ENCODE measurements around the gene TSR3.

TSR3 gene

DNA sequence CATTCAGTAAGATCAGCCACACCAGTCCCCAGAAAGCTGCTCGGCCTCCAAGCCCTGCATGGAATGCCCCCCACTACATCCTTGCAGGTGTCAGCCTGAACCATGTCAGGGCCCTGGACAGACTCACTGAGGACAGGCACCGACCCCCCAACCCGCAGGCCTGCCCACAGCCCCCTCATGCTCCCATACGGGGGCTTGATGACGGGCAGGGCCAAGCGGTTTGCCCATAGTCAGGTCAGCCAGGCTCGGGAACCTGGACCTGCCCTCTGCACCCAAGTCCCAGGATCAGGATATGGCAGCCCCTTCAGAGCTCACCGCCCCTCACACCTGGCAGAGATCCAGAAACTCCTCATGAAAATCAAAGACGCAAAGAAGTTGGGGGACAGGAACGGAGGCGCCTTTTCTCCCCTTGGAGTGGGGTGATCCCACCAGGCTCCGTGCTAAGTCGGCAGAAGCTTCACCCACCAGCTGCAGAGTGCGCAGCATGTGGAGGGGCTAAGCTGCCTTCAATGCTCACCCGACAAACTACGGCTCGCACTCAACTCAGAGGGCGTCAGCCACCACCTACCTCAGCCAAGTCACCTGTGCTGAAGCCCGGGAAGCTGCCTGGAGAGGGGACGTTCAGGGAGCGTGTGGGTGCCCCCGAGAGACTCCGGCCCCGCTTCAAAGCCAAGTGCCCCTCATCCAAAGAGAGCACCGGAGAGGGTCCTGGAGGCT, 26.6 kb upstream of the TSR3 start:
- DNase-seq (ENCODE audit: low read depth) = no peak
- peak overlapping the region; percentile 20 for H3K4me3 ChIP-seq (ENCODE audit: control insufficient read depth, low read depth, low read length)
- TF ChIP-seq, protein P1, sequence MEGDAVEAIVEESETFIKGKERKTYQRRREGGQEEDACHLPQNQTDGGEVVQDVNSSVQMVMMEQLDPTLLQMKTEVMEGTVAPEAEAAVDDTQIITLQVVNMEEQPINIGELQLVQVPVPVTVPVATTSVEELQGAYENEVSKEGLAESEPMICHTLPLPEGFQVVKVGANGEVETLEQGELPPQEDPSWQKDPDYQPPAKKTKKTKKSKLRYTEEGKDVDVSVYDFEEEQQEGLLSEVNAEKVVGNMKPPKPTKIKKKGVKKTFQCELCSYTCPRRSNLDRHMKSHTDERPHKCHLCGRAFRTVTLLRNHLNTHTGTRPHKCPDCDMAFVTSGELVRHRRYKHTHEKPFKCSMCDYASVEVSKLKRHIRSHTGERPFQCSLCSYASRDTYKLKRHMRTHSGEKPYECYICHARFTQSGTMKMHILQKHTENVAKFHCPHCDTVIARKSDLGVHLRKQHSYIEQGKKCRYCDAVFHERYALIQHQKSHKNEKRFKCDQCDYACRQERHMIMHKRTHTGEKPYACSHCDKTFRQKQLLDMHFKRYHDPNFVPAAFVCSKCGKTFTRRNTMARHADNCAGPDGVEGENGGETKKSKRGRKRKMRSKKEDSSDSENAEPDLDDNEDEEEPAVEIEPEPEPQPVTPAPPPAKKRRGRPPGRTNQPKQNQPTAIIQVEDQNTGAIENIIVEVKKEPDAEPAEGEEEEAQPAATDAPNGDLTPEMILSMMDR (conservative IDR thresholded peaks at IDR 0.05; ENCODE audit: control insufficient read depth, insufficient read depth, low read depth, low read length) = no peak

DNA sequence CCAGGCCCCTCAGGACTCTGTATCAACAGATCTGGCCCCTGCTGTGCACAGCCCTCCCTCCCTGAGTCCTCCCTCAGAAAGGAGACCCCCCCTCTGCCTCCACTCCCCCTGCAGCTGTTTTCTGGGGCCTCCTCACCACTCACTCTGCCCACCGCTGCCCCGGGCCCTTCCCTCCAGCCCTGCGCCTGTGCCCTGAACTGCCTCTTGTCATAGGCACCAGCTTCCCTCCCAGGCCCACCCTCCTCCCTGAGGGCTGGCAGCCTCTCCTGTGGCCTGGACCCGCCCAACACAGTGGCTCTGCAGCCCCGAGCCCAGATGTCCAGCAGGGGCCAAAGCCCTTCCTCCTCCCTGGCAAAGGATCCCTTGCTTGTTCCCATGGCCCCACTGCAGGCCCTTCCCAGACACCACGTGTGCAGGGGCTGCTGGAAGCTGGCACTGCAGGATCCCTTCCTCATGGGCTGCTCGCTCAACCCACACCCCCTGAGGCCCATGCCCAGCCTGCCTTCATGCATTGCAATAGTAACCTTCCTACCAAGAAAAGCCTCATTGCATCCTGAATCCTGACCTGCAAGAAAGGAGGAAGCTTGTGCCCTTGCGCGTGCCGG, 25.8 kb upstream of the TSR3 start:
- TF ChIP-seq, protein P1 (conservative IDR thresholded peaks at IDR 0.05; ENCODE audit: control insufficient read depth, insufficient read depth, low read depth, low read length) = no peak
- DNase-seq (ENCODE audit: low read depth) = no peak
- no peak overlapping the region for H3K4me3 ChIP-seq (ENCODE audit: control insufficient read depth, low read depth, low read length)

DNA sequence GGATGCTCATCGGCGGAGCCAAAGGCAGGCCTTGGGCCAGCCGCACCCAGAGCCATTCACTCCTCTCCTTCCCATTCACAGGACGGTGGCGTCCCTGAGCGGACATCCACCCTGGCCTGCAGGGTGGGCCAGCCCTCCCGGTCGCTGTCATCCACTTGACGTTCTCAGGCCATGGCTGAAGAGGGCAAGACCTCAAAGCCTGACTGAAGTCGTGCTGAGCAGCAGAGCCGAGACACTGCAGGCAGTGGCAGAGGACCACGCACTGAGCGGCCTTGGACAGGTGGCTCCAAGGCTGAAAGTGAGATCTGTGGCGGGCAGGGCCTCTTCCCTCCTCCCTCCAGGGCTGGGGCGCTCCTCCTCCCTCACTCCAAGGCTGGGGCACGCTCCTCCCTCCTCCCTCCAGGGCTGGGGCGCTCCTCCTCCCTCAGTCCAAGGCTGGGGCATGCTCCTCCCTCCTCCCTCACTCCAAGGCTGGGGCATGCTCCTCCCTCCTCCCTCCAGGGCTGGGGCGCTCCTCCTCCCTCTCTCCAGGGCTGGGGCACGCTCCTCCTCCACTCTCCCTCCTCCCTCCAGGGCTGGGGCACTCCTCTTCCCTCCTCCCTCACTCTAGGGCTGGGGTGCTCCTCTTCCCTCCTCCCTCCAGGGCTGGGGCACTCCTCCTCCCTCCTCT, 24.2 kb upstream of the TSR3 start:
- no peak for DNase-seq (ENCODE audit: low read depth)
- H3K4me3 ChIP-seq (ENCODE audit: control insufficient read depth, low read depth, low read length) = no peak overlapping the region
- TF ChIP-seq, protein P1 (conservative IDR thresholded peaks at IDR 0.05; ENCODE audit: control insufficient read depth, insufficient read depth, low read depth, low read length) = no peak

DNA sequence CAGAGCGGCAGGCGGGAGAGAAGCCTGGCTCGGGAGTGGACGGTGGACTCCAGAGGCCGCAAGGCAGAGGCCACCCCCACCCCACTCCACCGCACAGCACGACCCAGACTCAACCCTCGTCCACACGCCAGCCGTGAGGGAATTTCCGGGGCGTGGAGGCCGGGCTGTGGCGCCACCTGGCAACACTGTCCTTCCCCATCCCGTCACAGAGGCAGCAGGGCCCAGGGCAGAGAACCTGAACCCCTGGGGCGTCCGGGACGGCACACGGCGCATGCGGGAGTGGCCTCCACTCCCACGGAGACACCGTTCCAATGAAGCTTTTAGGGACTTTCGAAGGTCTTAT, 23.6 kb upstream of the TSR3 start:
- no peak for DNase-seq (ENCODE audit: low read depth)
- H3K4me3 ChIP-seq (ENCODE audit: control insufficient read depth, low read depth, low read length) = no peak overlapping the region
- TF ChIP-seq, protein P1 (conservative IDR thresholded peaks at IDR 0.05; ENCODE audit: control insufficient read depth, insufficient read depth, low read depth, low read length) = no peak

DNA sequence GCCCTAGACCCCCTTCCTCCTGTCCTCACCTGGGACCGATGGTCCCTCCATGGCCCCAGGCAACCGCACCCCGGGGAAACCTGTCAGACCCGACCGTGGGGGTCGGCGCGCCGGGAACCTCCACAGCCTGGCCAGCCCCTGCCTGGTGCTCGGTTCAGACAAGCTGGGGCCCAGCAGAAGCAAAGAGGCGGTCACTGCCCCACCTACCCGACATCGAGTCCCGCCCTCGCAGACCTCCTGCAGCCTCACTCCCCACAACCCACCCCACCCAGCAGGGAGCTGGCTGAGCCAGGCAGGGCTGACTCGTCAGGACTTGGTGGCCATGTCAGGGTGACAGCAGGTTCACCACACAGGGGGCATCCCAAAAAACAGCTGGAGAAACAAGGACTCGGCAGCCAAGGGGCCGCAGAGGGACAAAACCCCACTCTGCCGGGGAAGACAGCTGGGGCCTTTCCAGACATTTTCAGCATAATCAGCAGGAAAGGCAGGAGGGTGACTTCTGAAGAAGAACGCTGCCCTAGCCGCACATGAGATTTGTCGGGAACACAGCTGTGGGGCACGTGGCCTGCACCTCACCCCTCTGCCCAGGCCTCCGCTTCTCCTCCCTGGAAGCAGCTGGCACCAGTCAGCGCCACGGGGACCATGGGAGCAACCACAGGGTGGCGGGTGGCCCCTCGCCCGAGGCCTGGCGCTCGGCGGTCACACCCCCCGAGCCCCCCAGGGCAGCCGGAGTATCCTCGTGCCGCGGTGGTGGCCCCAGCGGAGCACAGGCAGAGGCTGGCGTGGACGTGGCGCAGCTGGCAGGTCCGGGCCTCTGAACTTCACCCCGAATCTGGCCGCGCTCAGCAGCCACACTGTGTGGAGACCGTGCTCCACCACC, 23.0 kb upstream of the TSR3 start:
- H3K4me3 ChIP-seq (ENCODE audit: control insufficient read depth, low read depth, low read length) = no peak overlapping the region
- TF ChIP-seq, protein P1 (conservative IDR thresholded peaks at IDR 0.05; ENCODE audit: control insufficient read depth, insufficient read depth, low read depth, low read length) = no peak
- DNase-seq (ENCODE audit: low read depth) = no peak

DNA sequence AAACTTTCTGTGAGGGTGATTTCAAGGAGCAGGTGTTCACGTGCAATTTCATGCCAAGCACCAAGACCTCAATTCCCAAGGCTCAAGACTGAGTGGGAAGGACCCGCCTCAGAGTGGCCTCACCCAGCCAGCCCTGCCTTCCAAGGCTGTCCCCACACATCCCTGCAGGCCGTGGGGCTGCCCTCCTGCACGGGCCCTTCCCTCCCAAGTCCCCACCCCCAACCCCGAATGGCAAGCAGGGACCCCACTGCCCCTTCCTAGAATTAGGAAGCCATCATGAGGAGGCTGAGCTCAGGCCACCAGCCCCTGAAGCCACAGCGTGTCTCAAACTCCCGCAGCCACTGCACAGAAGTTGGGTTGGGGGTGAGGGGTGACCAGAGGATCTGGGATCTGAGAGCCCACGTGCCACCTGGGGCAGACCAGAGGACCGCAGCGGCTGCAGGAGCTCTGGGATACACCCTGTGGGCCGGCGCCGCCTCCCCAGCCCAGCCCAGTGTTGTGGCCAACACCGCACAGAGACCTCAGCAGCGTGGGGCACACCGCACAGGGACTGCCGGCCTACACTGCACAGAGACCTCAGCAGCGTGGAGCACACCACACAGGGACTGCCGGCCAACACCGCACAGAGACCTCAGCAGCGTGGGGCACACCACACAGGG, 20.7 kb upstream of the TSR3 start:
- DNase-seq (ENCODE audit: low read depth) = no peak
- TF ChIP-seq, protein P1 (conservative IDR thresholded peaks at IDR 0.05; ENCODE audit: control insufficient read depth, insufficient read depth, low read depth, low read length) = no peak
- no peak overlapping the region for H3K4me3 ChIP-seq (ENCODE audit: control insufficient read depth, low read depth, low read length)
